ENCODE results near the gene SCN2B. TPM values are rescaled to one million over a fixed set of nuclear protein-coding genes. Genes with fewer than 3 reads are reported as not detected.

The SCN2B gene
- total and polyA plus RNA-seq, 10 of the 15 experiments (the other 5 are each of a cell fraction or from before 2014, with no cell fraction given), result 0.01 TPM; not detected in 9

GRCh38 chr11:118128721-118129470, 47.5 kb downstream of the SCN2B start:
- in situ Hi-C loops (cut with MboI) (no loop called here), intact Hi-C loops (cut with micrococcal nuclease; ENCODE audit: unreplicated experiment) (no loop called here)
- Histone ChIP-seq H3K36me3 (ENCODE audit: control insufficient read depth in 2 of 2, insufficient read depth in 2 of 2, low read length in 1 of 2) (no peaks in the 10 kb centered on the region), H3K9me3 (replicated peaks; ENCODE audit: control insufficient read depth, insufficient read depth, low read length) (no peaks in the 10 kb centered on the region), H3K9ac (ENCODE audit: control insufficient read depth, insufficient read depth, low read length) (no peak overlapping the region), H3K27ac (ENCODE audit: control insufficient read depth, insufficient read depth) (no peak overlapping the region), H3K79me2 (ENCODE audit: control insufficient read depth, insufficient read depth, low read length) (no peaks in the 10 kb centered on the region), H3K4me2 (ENCODE audit: control insufficient read depth, insufficient read depth) (no peak overlapping the region), H3K4me3 (no peak overlapping the region), H2AFZ (ENCODE audit: control insufficient read depth, low read depth, low read length) (no peak overlapping the region), H3K27me3 (replicated peaks in 1 of 2; ENCODE audit: control insufficient read depth in 2 of 2, insufficient read depth in 2 of 2, low read length in 1 of 2) (peaks cover 0 to 3% of the 10 kb centered on the region in 2 experiments; a peak in 3 of 4 replicates), H3K4me1 (ENCODE audit: control insufficient read depth, insufficient read depth, low read length) (no peaks in the 10 kb centered on the region), H4K20me1 (ENCODE audit: control insufficient read depth, insufficient read depth) (no peaks in the 10 kb centered on the region)
- FAIRE-seq, result no peak
- no peak for DNase-seq (ENCODE audit: low read depth, low spot score)
- RAD21 ChIA-PET (ENCODE audit: unreplicated experiment), result no interaction called here
- CTCF ChIA-PET, result no interaction called here
- POLR2A ChIA-PET, result no interaction called here
- 21% methylated on average over 11 of the region's 11 CpGs for WGBS (ENCODE audit: insufficient coverage, insufficient replicate concordance, low lambda C conversion rate, missing lambda C conversion rate)
- TF ChIP-seq ATF7 (IDR thresholded peaks at IDR 0.05; ENCODE audit: low read depth) (no peak), SREBF1 (IDR thresholded peaks at IDR 0.05; ENCODE audit: low read length) (no peak), MTA2 (IDR thresholded peaks at IDR 0.05; ENCODE audit: low read depth) (no peak), GABPA (IDR thresholded peaks at IDR 0.05; ENCODE audit: low read depth) (no peak), RFX5 (IDR thresholded peaks at IDR 0.05; ENCODE audit: low read depth, low read length) (no peak), SIX5 (IDR thresholded peaks at IDR 0.05; ENCODE audit: low read depth, low read length, severe bottlenecking) (no peak), PAX5 (IDR thresholded peaks at IDR 0.05; ENCODE audit: borderline replicate concordance, low read depth, low read length) (no peak), FOXM1 (IDR thresholded peaks at IDR 0.05; ENCODE audit: low read depth, low read length) (no peak), SUPT20H (IDR thresholded peaks at IDR 0.05; ENCODE audit: borderline replicate concordance, control insufficient read depth, low read depth, low read length) (no peak), PML (IDR thresholded peaks at IDR 0.05; ENCODE audit: low read length) (no peak), USF1 (IDR thresholded peaks at IDR 0.05; ENCODE audit: borderline replicate concordance, extremely low read length, insufficient read depth, low read depth, low read length) (no peak), ZBED1 (IDR thresholded peaks at IDR 0.05; ENCODE audit: borderline replicate concordance) (no peak), BRCA1 (IDR thresholded peaks at IDR 0.05; ENCODE audit: low read depth, low read length) (no peak), IRF4 (IDR thresholded peaks at IDR 0.05; ENCODE audit: low read depth, low read length) (no peak)
- ATAC-seq, result no peak
- BruUV-seq (replicated peaks), result no TSS peak
- SMC1A ChIA-PET (ENCODE audit: uncharacterized antibody, unreplicated experiment), result no interaction called here
